AG20443 (cell line): ENCODE results near the gene APBA2.

Experiments
- DNase-seq: peaks from one replicate; pipeline ENCODE4 v3.0.0; 2012; ENCODE audit warnings: low spot score, mixed read lengths

The APBA2 gene

GRCh38 chr15:29134239-29134638, 248.5 kb downstream of the APBA2 start:
- no peak for DNase-seq

GRCh38 chr15:29134641-29135308, 249.0 kb downstream of the APBA2 start:
- no peak for DNase-seq

- no peak for DNase-seq
These were observed 249.5 kb downstream of the APBA2 start for GRCh38 chr15:29135309-29135657.

- DNase-seq, result no peak
These were observed 250.2 kb downstream of the APBA2 start for GRCh38 chr15:29135702-29136646.

GRCh38 chr15:29138260-29138659, 252.5 kb downstream of the APBA2 start:
- DNase-seq, result no peak

- DNase-seq, result no peak
These were observed 253.3 kb downstream of the APBA2 start for GRCh38 chr15:29139072-29139471.

GRCh38 chr15:29139540-29140459, 254.0 kb downstream of the APBA2 start:
- peak; percentile 84 for DNase-seq

- DNase-seq, result no peak
These were observed 254.9 kb downstream of the APBA2 start for GRCh38 chr15:29140475-29141307.

GRCh38 chr15:29141308-29142128, 255.7 kb downstream of the APBA2 start:
- no peak for DNase-seq

GRCh38 chr15:29142129-29142747, 256.5 kb downstream of the APBA2 start:
- no peak for DNase-seq

GRCh38 chr15:29143293-29143692, 257.5 kb downstream of the APBA2 start:
- DNase-seq, result no peak

- DNase-seq, result peak; percentile 67
These were observed 258.3 kb downstream of the APBA2 start for GRCh38 chr15:29143909-29144635.

GRCh38 chr15:29149738-29150075, 263.9 kb downstream of the APBA2 start:
- DNase-seq, result no peak

GRCh38 chr15:29150515-29151483, 265.0 kb downstream of the APBA2 start:
- DNase-seq, result no peak

GRCh38 chr15:29151484-29151857, 265.7 kb downstream of the APBA2 start:
- DNase-seq, result no peak

- no peak for DNase-seq
These were observed 270.7 kb downstream of the APBA2 start for GRCh38 chr15:29156521-29156920.

- DNase-seq, result no peak
These were observed 274.1 kb downstream of the APBA2 start for GRCh38 chr15:29159771-29160455.

- no peak for DNase-seq
These were observed 276.6 kb downstream of the APBA2 start for GRCh38 chr15:29162411-29162810.
